SK-N-SH (cell line): ENCODE measurements around the gene GALNS. TPM values are rescaled to one million over a fixed set of nuclear protein-coding genes. Genes with fewer than 3 reads are reported as not detected.
A peak's percentile ranks its signal among the peaks of the same experiment; 100 is the strongest.

ENCODE experiments used
- CTCF ChIA-PET: fragments of 300-600, 350-600 bp; formaldehyde crosslinking; extraction: SDS; loops from one replicate; lab custom pipeline; 2021; lab: Yijun Ruan, JAX
- POLR2A ChIA-PET: fragments of 350-600 bp; sonication (Branson Sonifier 250); formaldehyde crosslinking; extraction: SDS; loops from one replicate; lab custom pipeline; 2020; ENCODE audit warnings: antibody characterized with exemption, inconsistent platforms; lab: Yijun Ruan, JAX
- DNase-seq: peaks from one replicate; pipeline ENCODE4 v3.0.0; 2012
- H2AFZ ChIP-seq: fragments of 200-600 bp; sonication (generic); 2 replicates; pipeline ENCODE4 v1.8.1; 2016; ENCODE audit warnings: antibody characterized with exemption, mild to moderate bottlenecking, low read depth
- H3F3A ChIP-seq: fragments of 200-600 bp; sonication (generic); replicated peaks from 2 replicates; pipeline ENCODE3; 2016; ENCODE audit warnings: antibody characterized with exemption, mild to moderate bottlenecking; ENCODE audit not compliant: insufficient read depth
- H3K27ac ChIP-seq, 2 experiments: fragments of 200-500 bp in 1 of 2; fragments of 200-600 bp in 1 of 2; sonication (Bioruptor generic) in 1 of 2; sonication (generic), shearing (Covaris generic) in 1 of 2; 2 replicates each; pipeline versions ENCODE4 v1.5.1 to v1.6.1; 2014 to 2016; ENCODE audit warnings: low read depth in 2 of 2, inconsistent platforms in 1 of 2, low read length in 1 of 2, mild to moderate bottlenecking in 1 of 2, mixed read lengths in 1 of 2
- H3K27me3 ChIP-seq: fragments of 200-600 bp; sonication (generic), shearing (Covaris generic); 2 replicates; pipeline ENCODE4 v1.6.1; 2016; ENCODE audit warnings: mixed run types; ENCODE audit not compliant: insufficient read depth
- H3K36me3 ChIP-seq, 2 experiments: fragments of 200-500 bp in 1 of 2; fragments of 200-600 bp in 1 of 2; sonication (Bioruptor generic) in 1 of 2; sonication (generic) in 1 of 2; replicated peaks in 1 of 2; 2 replicates each; pipeline versions ENCODE3 to v1.5.1; 2014 to 2016; ENCODE audit warnings: low read length in 1 of 2, mild to moderate bottlenecking in 1 of 2; ENCODE audit not compliant: insufficient read depth in 2 of 2, control insufficient read depth in 1 of 2
- H3K4me1 ChIP-seq, 2 experiments: fragments of 200-500 bp in 1 of 2; fragments of 200-600 bp in 1 of 2; sonication (Bioruptor generic) in 1 of 2; sonication (generic), shearing (Covaris generic) in 1 of 2; 2 replicates each; pipeline versions ENCODE4 v1.5.1 to v1.6.1; 2014 to 2016; ENCODE audit warnings: low read depth in 1 of 2, low read length in 1 of 2, mixed run types in 1 of 2; ENCODE audit not compliant: insufficient read depth in 2 of 2, control insufficient read depth in 1 of 2
- H3K4me2 ChIP-seq: fragments of 200-600 bp; sonication (generic), shearing (Covaris generic); 2 replicates; pipeline ENCODE4 v1.6.1; 2017; ENCODE audit warnings: mixed run types
- H3K4me3 ChIP-seq, 2 experiments: fragments of 200-500 bp in 1 of 2; fragments of 200-600 bp in 1 of 2; sonication (Bioruptor generic) in 1 of 2; sonication (generic), shearing (Covaris generic) in 1 of 2; 2 replicates each; pipeline versions ENCODE4 v1.5.1 to v1.8.1; 2014 to 2016; ENCODE audit warnings: low read depth in 2 of 2, inconsistent platforms in 1 of 2, low read length in 1 of 2, mild to moderate bottlenecking in 1 of 2, mixed read lengths in 1 of 2, moderate library complexity in 1 of 2
- H3K79me2 ChIP-seq: fragments of 200-600 bp; sonication (generic); 2 replicates; pipeline ENCODE4 v1.8.1; 2017; ENCODE audit warnings: mild to moderate bottlenecking; ENCODE audit not compliant: insufficient read depth
- H3K9ac ChIP-seq: fragments of 200-600 bp; sonication (generic); 2 replicates; pipeline ENCODE4 v1.6.1; 2017; ENCODE audit warnings: mixed run types
- H3K9me2 ChIP-seq: fragments of 200-600 bp; sonication (generic); 2 replicates; pipeline ENCODE4 v1.6.1; 2017; ENCODE audit warnings: mixed run types
- H3K9me3 ChIP-seq: fragments of 200-600 bp; sonication (generic); 2 replicates; pipeline ENCODE4 v1.6.1; 2017; ENCODE audit warnings: mixed run types, mild to moderate bottlenecking, moderate library complexity
- H4K20me1 ChIP-seq: fragments of 200-600 bp; sonication (generic); 2 replicates; pipeline ENCODE4 v1.6.1; 2017; ENCODE audit warnings: mild to moderate bottlenecking, mixed run types; ENCODE audit not compliant: insufficient read depth
- ELF1 ChIP-seq: IDR thresholded peaks from 2 replicates; pipeline ENCODE4 v1.4.0; 2012
- EZH2phosphoT487 ChIP-seq: fragments of 200-600 bp; sonication (generic); IDR thresholded peaks from 2 replicates; pipeline ENCODE4 v1.6.1; 2017; ENCODE audit warnings: low read depth, mixed run types, mild to moderate bottlenecking, antibody characterized with exemption, moderate library complexity, borderline replicate concordance
- FOXM1 ChIP-seq: IDR thresholded peaks from 2 replicates; pipeline ENCODE4 v1.4.0; 2012; ENCODE audit warnings: low read depth, mild to moderate bottlenecking
- GATA2 ChIP-seq: sonication (generic); formaldehyde crosslinking; IDR thresholded peaks from 2 replicates; pipeline ENCODE4 v1.5.0; 2020; ENCODE audit warnings: mild to moderate bottlenecking, missing genetic modification reagents
- MEF2A ChIP-seq: IDR thresholded peaks from 2 replicates; pipeline ENCODE4 v1.4.0; 2012; ENCODE audit warnings: low read depth, borderline replicate concordance
- NFIC ChIP-seq: IDR thresholded peaks from 2 replicates; pipeline ENCODE4 v1.4.0; 2012; ENCODE audit warnings: borderline replicate concordance
- NRF1 ChIP-seq: IDR thresholded peaks from 2 replicates; pipeline ENCODE4 v1.6.1; 2012; ENCODE audit warnings: low read depth, mild to moderate bottlenecking, low read length
- RAD21 ChIP-seq: IDR thresholded peaks from 2 replicates; pipeline ENCODE4 v1.6.1; 2012; ENCODE audit warnings: mild to moderate bottlenecking, low read length
- RCOR1 ChIP-seq: fragments of 150-350 bp; IDR thresholded peaks from 2 replicates; pipeline ENCODE4 v1.6.1; 2017; ENCODE audit warnings: antibody characterized with exemption, low read length
- RXRA ChIP-seq: IDR thresholded peaks from 2 replicates; pipeline ENCODE4 v1.4.0; 2012; ENCODE audit warnings: low read depth, mild to moderate bottlenecking, borderline replicate concordance
- SIN3A ChIP-seq: IDR thresholded peaks from 2 replicates; pipeline ENCODE4 v1.6.1; 2012; ENCODE audit warnings: low read depth, mild to moderate bottlenecking, low read length, moderate library complexity, borderline replicate concordance
- TEAD4 ChIP-seq: IDR thresholded peaks from 2 replicates; pipeline ENCODE4 v1.4.0; 2012; ENCODE audit warnings: mild to moderate bottlenecking, borderline replicate concordance; ENCODE audit not compliant: insufficient read depth
- WGBS: methylation state at CpG from one replicate; pipeline ENCODE4 v1.1.6; 2017; ENCODE audit warnings: low lambda C conversion rate; 5-methylcytosine and 5-hydroxymethylcytosine counted together
- polyA plus RNA-seq, 3 experiments: library from polyadenylated mRNA; depleted of rRNA; stranded (reverse); fragments of >200 nt; gene quantifications; 2 replicates each; pipeline ENCODE4 v1.2.3, GENCODE V29; 2012
- TF ChIP-seq, protein P1 (sequence below): IDR thresholded peaks from 2 replicates; pipeline ENCODE4 v1.4.0; 2012; ENCODE audit warnings: low read depth
- TF ChIP-seq, protein P2 (sequence below): fragments of 200-600 bp; sonication (generic); IDR thresholded peaks from 2 replicates; pipeline ENCODE4 v1.6.1; 2017; ENCODE audit warnings: antibody characterized with exemption, mild to moderate bottlenecking, moderate library complexity
- TF ChIP-seq, protein P3 (sequence below): IDR thresholded peaks from 2 replicates; pipeline ENCODE4; 2012
- TF ChIP-seq, protein P4 (sequence below): IDR thresholded peaks from 2 replicates; pipeline ENCODE4 v1.4.0; 2012; ENCODE audit warnings: low read depth, borderline replicate concordance
- TF ChIP-seq, protein P5 (sequence below): fragments of 150-350 bp; IDR thresholded peaks from 2 replicates; pipeline ENCODE4 v1.6.1; 2016; ENCODE audit warnings: mild to moderate bottlenecking, low read depth, low read length
- TF ChIP-seq, protein P6 (sequence below): IDR thresholded peaks from 2 replicates; pipeline ENCODE4 v1.4.0; 2012; ENCODE audit warnings: low read depth, borderline replicate concordance

GALNS gene
- polyA plus RNA-seq, 1 of the 3 experiments (the other 2 are of a cell fraction), result 16.5 TPM

DNA sequence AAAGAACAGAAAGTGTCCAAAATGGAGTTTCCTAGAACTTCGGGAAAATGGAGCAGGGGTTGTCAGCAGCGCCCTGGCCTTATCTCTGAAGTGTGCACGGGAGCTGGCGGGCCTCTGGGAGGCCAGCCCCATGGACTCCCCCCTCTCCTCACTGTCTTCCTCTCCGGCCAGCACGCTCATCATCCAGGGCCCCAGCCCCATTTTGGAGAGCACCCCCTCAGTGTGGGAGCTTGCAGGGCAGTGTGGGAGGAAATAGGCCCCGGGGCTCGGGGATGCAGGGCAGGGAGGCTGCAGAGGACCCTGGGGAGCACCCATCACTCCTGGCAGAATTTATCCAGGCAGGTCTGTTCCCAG, 14.6 kb upstream of the GALNS start:
- no peak overlapping the region for H3K9ac ChIP-seq
- CTCF ChIA-PET, result interaction anchor here (1.2 to 1.6 kb wide), 2 partner anchors 9 to 13 kb away, joined by 6 to 7 read pairs; no protein-coding TSS in a partner anchor
- no peak for DNase-seq
- no peaks in the 10 kb centered on the region for H3K9me3 ChIP-seq
- POLR2A ChIA-PET, result no interaction called here
- H4K20me1 ChIP-seq, result no peaks in the 10 kb centered on the region
- 0% methylated on average over 1 of the region's 8 CpGs for WGBS
- H3K4me1 ChIP-seq, result no peaks in the 10 kb centered on the region; a peak in 1 of 4 replicates
- H3F3A ChIP-seq, result no peaks in the 10 kb centered on the region
- H3K27ac ChIP-seq, result no peak overlapping the region
- no peak for TF ChIP-seq RCOR1
- no peaks in the 10 kb centered on the region for H3K36me3 ChIP-seq
- H3K4me3 ChIP-seq, result no peak overlapping the region; a peak in 1 of 4 replicates
- H3K4me2 ChIP-seq, result peak overlapping the region; percentile 33
- H2AFZ ChIP-seq, result no peak overlapping the region
- H3K27me3 ChIP-seq, result peaks cover 86% of the 10 kb centered on the region
- H3K9me2 ChIP-seq, result no peaks in the 10 kb centered on the region
- H3K79me2 ChIP-seq, result no peaks in the 10 kb centered on the region

DNA sequence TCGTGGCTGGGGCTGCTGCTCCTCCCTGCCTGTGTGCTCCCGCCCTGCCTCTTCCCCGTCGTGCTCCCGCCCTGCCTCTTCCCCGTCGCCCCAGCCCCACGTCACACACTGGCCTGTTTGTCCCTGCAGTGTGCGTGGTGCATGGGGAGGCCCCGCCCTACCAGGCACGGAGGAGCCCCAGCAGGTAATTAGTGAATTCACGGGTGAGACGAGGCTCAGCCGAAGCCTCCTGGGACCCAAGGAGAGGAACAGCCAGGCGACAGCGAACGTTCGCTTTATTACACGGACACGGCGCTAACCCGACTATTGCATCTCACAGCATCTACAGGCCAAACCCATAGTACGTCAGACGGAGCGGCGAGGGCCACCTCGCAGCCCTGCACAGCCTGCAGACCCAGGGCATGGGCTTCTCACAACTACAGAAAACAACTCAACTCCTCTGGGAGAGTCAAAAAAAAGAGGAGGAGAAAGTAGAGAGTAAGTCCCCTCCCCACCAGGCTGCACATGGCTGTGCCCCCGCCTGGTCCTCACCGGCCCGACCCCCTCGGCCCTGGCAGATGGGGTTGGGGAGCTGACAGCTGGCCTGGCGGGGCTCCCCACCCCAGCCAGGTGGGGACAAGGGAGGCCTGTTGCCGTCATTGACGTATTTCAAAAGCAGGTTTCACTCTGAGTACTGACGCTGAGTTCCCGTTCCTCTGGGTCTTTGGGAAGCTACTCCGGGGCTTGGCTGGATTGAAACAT, 14.0 kb upstream of the GALNS start:
- no peaks in the 10 kb centered on the region for H4K20me1 ChIP-seq
- no peaks in the 10 kb centered on the region for H3K9me2 ChIP-seq
- peak overlapping the region; percentile 33 for H3K4me2 ChIP-seq
- no peaks in the 10 kb centered on the region for H3K36me3 ChIP-seq
- no peaks in the 10 kb centered on the region for H3K9me3 ChIP-seq
- no peak overlapping the region for H3K9ac ChIP-seq
- CTCF ChIA-PET, result interaction anchor here (1.6 kb wide), 1 partner anchor 13 kb away, joined by 7 read pairs; no protein-coding TSS in a partner anchor
- DNase-seq, result no peak
- H3K79me2 ChIP-seq, result no peaks in the 10 kb centered on the region
- POLR2A ChIA-PET, result no interaction called here
- H3K4me1 ChIP-seq, result no peaks in the 10 kb centered on the region; a peak in 1 of 4 replicates
- WGBS, result 21% methylated on average over 28 of the region's 37 CpGs
- no peak overlapping the region for H2AFZ ChIP-seq
- H3K27ac ChIP-seq, result no peak overlapping the region
- H3F3A ChIP-seq, result no peaks in the 10 kb centered on the region
- peaks cover 81% of the 10 kb centered on the region for H3K27me3 ChIP-seq
- no peak overlapping the region; a peak in 1 of 4 replicates for H3K4me3 ChIP-seq
- TF ChIP-seq NRF1 (no peak), ELF1 (no peak), RCOR1 (no peak), RAD21 (no peak), RXRA (no peak), MEF2A (no peak), NFIC (no peak), TEAD4 (no peak), FOXM1 (no peak), SIN3A (no peak), GATA2 (CRISPR knock-in tag) (no peak), EZH2phosphoT487 (no peak)
- TF ChIP-seq, protein P1, sequence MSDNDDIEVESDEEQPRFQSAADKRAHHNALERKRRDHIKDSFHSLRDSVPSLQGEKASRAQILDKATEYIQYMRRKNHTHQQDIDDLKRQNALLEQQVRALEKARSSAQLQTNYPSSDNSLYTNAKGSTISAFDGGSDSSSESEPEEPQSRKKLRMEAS, result no peak
- TF ChIP-seq, protein P2, sequence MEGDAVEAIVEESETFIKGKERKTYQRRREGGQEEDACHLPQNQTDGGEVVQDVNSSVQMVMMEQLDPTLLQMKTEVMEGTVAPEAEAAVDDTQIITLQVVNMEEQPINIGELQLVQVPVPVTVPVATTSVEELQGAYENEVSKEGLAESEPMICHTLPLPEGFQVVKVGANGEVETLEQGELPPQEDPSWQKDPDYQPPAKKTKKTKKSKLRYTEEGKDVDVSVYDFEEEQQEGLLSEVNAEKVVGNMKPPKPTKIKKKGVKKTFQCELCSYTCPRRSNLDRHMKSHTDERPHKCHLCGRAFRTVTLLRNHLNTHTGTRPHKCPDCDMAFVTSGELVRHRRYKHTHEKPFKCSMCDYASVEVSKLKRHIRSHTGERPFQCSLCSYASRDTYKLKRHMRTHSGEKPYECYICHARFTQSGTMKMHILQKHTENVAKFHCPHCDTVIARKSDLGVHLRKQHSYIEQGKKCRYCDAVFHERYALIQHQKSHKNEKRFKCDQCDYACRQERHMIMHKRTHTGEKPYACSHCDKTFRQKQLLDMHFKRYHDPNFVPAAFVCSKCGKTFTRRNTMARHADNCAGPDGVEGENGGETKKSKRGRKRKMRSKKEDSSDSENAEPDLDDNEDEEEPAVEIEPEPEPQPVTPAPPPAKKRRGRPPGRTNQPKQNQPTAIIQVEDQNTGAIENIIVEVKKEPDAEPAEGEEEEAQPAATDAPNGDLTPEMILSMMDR, result no peak
- TF ChIP-seq, protein P3, sequence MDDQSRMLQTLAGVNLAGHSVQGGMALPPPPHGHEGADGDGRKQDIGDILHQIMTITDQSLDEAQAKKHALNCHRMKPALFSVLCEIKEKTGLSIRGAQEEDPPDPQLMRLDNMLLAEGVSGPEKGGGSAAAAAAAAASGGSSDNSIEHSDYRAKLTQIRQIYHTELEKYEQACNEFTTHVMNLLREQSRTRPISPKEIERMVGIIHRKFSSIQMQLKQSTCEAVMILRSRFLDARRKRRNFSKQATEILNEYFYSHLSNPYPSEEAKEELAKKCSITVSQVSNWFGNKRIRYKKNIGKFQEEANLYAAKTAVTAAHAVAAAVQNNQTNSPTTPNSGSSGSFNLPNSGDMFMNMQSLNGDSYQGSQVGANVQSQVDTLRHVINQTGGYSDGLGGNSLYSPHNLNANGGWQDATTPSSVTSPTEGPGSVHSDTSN, result no peak
- TF ChIP-seq, protein P4, sequence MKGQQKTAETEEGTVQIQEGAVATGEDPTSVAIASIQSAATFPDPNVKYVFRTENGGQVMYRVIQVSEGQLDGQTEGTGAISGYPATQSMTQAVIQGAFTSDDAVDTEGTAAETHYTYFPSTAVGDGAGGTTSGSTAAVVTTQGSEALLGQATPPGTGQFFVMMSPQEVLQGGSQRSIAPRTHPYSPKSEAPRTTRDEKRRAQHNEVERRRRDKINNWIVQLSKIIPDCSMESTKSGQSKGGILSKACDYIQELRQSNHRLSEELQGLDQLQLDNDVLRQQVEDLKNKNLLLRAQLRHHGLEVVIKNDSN, result no peak
- TF ChIP-seq, protein P5, sequence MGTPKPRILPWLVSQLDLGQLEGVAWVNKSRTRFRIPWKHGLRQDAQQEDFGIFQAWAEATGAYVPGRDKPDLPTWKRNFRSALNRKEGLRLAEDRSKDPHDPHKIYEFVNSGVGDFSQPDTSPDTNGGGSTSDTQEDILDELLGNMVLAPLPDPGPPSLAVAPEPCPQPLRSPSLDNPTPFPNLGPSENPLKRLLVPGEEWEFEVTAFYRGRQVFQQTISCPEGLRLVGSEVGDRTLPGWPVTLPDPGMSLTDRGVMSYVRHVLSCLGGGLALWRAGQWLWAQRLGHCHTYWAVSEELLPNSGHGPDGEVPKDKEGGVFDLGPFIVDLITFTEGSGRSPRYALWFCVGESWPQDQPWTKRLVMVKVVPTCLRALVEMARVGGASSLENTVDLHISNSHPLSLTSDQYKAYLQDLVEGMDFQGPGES, result no peak
- TF ChIP-seq, protein P6, sequence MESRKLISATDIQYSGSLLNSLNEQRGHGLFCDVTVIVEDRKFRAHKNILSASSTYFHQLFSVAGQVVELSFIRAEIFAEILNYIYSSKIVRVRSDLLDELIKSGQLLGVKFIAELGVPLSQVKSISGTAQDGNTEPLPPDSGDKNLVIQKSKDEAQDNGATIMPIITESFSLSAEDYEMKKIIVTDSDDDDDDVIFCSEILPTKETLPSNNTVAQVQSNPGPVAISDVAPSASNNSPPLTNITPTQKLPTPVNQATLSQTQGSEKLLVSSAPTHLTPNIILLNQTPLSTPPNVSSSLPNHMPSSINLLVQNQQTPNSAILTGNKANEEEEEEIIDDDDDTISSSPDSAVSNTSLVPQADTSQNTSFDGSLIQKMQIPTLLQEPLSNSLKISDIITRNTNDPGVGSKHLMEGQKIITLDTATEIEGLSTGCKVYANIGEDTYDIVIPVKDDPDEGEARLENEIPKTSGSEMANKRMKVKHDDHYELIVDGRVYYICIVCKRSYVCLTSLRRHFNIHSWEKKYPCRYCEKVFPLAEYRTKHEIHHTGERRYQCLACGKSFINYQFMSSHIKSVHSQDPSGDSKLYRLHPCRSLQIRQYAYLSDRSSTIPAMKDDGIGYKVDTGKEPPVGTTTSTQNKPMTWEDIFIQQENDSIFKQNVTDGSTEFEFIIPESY, result no peak
